ENCODE results near the gene LRRC3C.
A peak's percentile ranks its signal among the peaks of the same experiment; 100 is the strongest.

The LRRC3C gene

GRCh38 chr17:39915559-39915958 is 12.0 kb upstream of the LRRC3C start:
- no peaks in the 10 kb centered on the region for H3K9me3 Mint-ChIP-seq
- H3K4me1 Mint-ChIP-seq, result no peaks in the 10 kb centered on the region
- H3K36me3 Mint-ChIP-seq (ENCODE audit: low read depth), result peaks cover 42% of the 10 kb centered on the region
- TF ChIP-seq CTCF (IDR thresholded peaks at IDR 0.05; ENCODE audit: unreplicated experiment in 3 of 3), result no peak
- H3K4me3 Mint-ChIP-seq, result no peak overlapping the region
- H3K27me3 Mint-ChIP-seq (ENCODE audit: low read depth), result no peaks in the 10 kb centered on the region
- H3K27ac Mint-ChIP-seq, result no peak overlapping the region

GRCh38 chr17:39916918-39917317 is 10.6 kb upstream of the LRRC3C start:
- Mint-ChIP-seq H3K4me3 (no peak overlapping the region), H3K36me3 (ENCODE audit: low read depth) (peaks cover 51% of the 10 kb centered on the region), H3K9me3 (no peaks in the 10 kb centered on the region), H3K27ac (no peak overlapping the region), H3K27me3 (ENCODE audit: low read depth) (no peaks in the 10 kb centered on the region), H3K4me1 (no peaks in the 10 kb centered on the region)
- peak in 1 of 3 experiments; percentile 12 for TF ChIP-seq CTCF (IDR thresholded peaks at IDR 0.05; ENCODE audit: unreplicated experiment in 3 of 3)

- no peak overlapping the region for H3K4me3 Mint-ChIP-seq
- H3K9me3 Mint-ChIP-seq, result no peaks in the 10 kb centered on the region
- no peak for TF ChIP-seq CTCF (IDR thresholded peaks at IDR 0.05; ENCODE audit: unreplicated experiment in 3 of 3)
- H3K4me1 Mint-ChIP-seq, result peaks cover under 1% of the 10 kb centered on the region
- H3K27me3 Mint-ChIP-seq (ENCODE audit: low read depth), result no peaks in the 10 kb centered on the region
- no peak overlapping the region for H3K27ac Mint-ChIP-seq
- H3K36me3 Mint-ChIP-seq (ENCODE audit: low read depth), result peaks cover 54% of the 10 kb centered on the region
These were observed 8.3 kb upstream of the LRRC3C start for GRCh38 chr17:39919087-39919683.

GRCh38 chr17:39920218-39921210 is 7.0 kb upstream of the LRRC3C start:
- H3K9me3 Mint-ChIP-seq, result no peaks in the 10 kb centered on the region
- H3K4me3 Mint-ChIP-seq, result no peak overlapping the region
- H3K27me3 Mint-ChIP-seq (ENCODE audit: low read depth), result no peaks in the 10 kb centered on the region
- peaks cover 53% of the 10 kb centered on the region for H3K36me3 Mint-ChIP-seq (ENCODE audit: low read depth)
- peaks cover 14% of the 10 kb centered on the region for H3K4me1 Mint-ChIP-seq
- H3K27ac Mint-ChIP-seq, result no peak overlapping the region
- TF ChIP-seq CTCF (IDR thresholded peaks at IDR 0.05; ENCODE audit: unreplicated experiment in 3 of 3), result no peak

- no peaks in the 10 kb centered on the region for H3K27me3 Mint-ChIP-seq (ENCODE audit: low read depth)
- no peaks in the 10 kb centered on the region for H3K9me3 Mint-ChIP-seq
These were observed 6.2 kb upstream of the LRRC3C start for GRCh38 chr17:39921323-39921722.

More at GRCh38 chr17:39921323-39921722, 6.2 kb upstream of the LRRC3C start:
- H3K36me3 Mint-ChIP-seq (ENCODE audit: low read depth), result peaks cover 50% of the 10 kb centered on the region
- peaks cover 22% of the 10 kb centered on the region for H3K4me1 Mint-ChIP-seq
- no peak overlapping the region for H3K27ac Mint-ChIP-seq
- no peak for TF ChIP-seq CTCF (IDR thresholded peaks at IDR 0.05; ENCODE audit: unreplicated experiment in 3 of 3)
- no peak overlapping the region for H3K4me3 Mint-ChIP-seq

All from nephron (organoid).